Measurements from ENCODE around the gene KCNH1.

DNA sequence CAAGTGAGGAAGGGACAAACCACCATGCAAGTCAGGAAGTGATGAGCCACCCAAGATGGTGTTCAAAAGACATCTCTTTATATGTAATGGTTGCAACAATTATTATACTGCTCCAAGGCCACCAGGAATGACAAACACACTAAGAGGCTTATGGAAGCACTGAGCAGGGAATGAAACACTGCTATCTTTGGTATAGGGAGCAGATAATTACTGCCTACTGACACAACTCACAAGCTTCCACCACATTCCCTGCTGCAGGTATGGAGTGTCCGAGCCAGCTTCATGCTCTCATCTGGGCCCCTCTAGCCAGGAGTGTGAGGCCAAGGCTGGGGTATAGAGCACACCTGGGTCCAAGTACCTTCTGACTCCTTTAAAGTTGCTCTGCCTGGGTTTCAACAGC, 433.9 kb downstream of the KCNH1 start:
- no peak for TF ChIP-seq POLR2AphosphoS5 (IDR thresholded peaks at IDR 0.05)
- TF ChIP-seq, protein P1, sequence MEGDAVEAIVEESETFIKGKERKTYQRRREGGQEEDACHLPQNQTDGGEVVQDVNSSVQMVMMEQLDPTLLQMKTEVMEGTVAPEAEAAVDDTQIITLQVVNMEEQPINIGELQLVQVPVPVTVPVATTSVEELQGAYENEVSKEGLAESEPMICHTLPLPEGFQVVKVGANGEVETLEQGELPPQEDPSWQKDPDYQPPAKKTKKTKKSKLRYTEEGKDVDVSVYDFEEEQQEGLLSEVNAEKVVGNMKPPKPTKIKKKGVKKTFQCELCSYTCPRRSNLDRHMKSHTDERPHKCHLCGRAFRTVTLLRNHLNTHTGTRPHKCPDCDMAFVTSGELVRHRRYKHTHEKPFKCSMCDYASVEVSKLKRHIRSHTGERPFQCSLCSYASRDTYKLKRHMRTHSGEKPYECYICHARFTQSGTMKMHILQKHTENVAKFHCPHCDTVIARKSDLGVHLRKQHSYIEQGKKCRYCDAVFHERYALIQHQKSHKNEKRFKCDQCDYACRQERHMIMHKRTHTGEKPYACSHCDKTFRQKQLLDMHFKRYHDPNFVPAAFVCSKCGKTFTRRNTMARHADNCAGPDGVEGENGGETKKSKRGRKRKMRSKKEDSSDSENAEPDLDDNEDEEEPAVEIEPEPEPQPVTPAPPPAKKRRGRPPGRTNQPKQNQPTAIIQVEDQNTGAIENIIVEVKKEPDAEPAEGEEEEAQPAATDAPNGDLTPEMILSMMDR (IDR thresholded peaks at IDR 0.05; ENCODE audit: poor library complexity, severe bottlenecking) = no peak

Data from neural cell (in vitro differentiated cells).